PFSK-1 (cell line): ENCODE results near the gene ENO2.

ENCODE experiments used
- FOXP2 ChIP-seq: optimal IDR thresholded peaks from 2 replicates; pipeline ENCODE3; 2011; ENCODE audit warnings: borderline replicate concordance, control low read depth, inconsistent platforms; ENCODE audit not compliant: insufficient read depth; ENCODE audit errors: extremely low read length, extremely low read depth
- POLR2AphosphoS5 ChIP-seq: IDR thresholded peaks from 2 replicates; pipeline ENCODE4 v1.6.1; 2012; ENCODE audit warnings: low read depth, mild to moderate bottlenecking, control low read depth, low read length, moderate library complexity
- REST ChIP-seq, 2 experiments: IDR thresholded peaks; 2 replicates each; pipeline versions ENCODE4 v1.6.1 to v1.8.0; 2011 to 2012; ENCODE audit warnings: low read depth in 2 of 2, low read length in 2 of 2, control low read depth in 1 of 2, inconsistent platforms in 1 of 2, mild to moderate bottlenecking in 1 of 2, moderate library complexity in 1 of 2; ENCODE audit not compliant: insufficient read depth in 1 of 2
- SIN3A ChIP-seq: IDR thresholded peaks from 2 replicates; pipeline ENCODE4 v1.6.1; 2012; ENCODE audit warnings: mild to moderate bottlenecking, low read length, moderate library complexity, borderline replicate concordance; ENCODE audit not compliant: insufficient read depth
- TAF1 ChIP-seq: IDR thresholded peaks from 2 replicates; pipeline ENCODE4 v1.6.1; 2012; ENCODE audit warnings: low read length, control low read depth, borderline replicate concordance; ENCODE audit not compliant: insufficient read depth

GRCh38 chr12:6958609-6959057 is 44.3 kb downstream of the ENO2 start:
- TF ChIP-seq POLR2AphosphoS5 (no peak), SIN3A (no peak), REST (IDR thresholded peaks at IDR 0.05; ENCODE audit: insufficient read depth in 1 of 2, low read depth in 2 of 2, low read length in 2 of 2) (no peak), TAF1 (no peak), FOXP2 (no peak)
